GM19438 (cell line): Measurements from ENCODE around the gene PRSS36.
"Not testable (repeated sequence)": the region's sequence is repeated elsewhere in the genome, so short reads cannot be mapped to it uniquely, and the experiment has no call there.

Experiments
- ATAC-seq: cut with Tn5 transposase; IDR thresholded peaks from one replicate; pipeline ENCODE4 v1.9.1; 2021; ENCODE audit warnings: low read depth; ENCODE audit not compliant: unreplicated experiment

The PRSS36 gene

DNA sequence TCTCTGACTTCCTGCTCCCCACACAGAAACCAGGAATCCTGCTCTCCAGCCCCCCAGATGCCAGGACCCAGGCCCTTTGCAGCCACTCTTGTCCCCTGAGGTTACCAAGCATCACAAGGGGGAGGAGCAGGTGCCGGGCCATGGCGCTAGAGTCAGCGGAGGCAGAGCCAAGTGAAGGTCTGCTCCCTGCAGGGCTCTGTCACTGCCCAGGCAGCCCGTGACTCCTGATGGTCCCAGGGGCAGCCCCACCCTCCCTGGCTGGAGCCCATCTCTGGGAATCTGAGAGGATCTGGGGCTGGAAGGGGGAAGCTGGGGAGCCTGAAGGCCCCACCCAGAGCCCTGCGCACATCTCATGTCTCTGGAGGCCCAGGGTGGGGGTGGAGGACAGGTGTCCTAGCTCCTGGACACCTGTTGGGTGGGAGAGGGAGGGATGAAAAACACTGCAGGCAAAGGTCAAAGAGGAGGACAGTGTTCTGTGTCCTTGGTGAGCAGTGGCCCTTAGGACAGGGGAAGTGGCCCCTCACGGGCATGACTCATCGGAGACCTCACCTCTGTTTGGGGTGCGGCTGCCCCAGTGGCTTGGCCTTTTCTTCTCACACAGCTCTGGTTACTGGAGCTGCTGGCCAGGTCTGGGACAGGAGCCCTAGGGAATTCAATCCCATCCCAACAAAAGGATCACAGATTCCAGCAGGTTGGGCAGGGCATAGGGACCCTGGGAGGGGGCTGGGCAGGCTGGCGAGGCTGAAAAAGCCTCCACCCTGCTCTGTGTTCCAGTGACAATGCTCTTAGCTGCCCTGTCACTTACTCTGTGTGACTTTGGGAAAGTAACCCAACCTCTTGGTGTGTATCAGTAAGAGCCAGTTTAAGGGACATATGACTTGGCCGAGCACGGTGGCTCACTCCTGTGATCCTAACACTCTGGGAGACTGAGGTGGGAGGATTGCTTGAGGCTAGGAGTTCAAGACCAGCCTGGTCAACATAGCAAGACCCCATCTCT is at the start of gene PRSS36:
Gene PRSS36, minus strand, starts transcription at position 173 of the 997 bp plus-strand sequence. Its CDS starts 31 bp downstream, at position 142.
- ATAC-seq: no peak

DNA sequence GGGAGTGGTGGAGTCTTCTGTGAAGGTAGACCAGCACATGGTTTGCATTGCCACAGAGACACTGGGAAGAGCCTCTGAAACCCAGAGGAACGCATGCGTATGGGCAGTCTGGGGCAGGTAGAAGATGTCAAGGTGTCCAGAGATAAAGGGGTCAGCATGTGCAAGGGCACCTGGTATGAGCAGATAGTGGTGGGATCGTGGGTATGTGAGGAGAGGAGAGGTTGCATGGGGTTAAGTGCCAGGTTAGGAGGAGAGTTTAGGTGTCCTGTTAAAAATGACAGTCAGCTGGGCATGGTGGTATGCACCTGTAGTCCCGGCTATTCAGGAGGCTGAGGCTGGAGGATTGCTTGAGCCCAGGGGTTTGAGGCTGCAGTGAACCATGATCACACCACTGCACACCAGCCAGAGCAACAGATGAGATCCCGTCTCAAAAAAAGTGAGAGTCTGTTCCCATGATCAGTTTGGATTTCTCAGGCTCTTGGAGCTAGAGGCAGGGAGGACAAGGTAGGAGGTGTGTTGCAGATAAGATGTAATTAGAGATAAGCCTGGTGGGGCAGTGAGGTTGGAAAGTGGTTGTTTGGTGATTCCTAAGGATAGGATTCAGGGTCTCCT is 49.7 kb upstream of the PRSS36 start:
- ATAC-seq: no peak

DNA sequence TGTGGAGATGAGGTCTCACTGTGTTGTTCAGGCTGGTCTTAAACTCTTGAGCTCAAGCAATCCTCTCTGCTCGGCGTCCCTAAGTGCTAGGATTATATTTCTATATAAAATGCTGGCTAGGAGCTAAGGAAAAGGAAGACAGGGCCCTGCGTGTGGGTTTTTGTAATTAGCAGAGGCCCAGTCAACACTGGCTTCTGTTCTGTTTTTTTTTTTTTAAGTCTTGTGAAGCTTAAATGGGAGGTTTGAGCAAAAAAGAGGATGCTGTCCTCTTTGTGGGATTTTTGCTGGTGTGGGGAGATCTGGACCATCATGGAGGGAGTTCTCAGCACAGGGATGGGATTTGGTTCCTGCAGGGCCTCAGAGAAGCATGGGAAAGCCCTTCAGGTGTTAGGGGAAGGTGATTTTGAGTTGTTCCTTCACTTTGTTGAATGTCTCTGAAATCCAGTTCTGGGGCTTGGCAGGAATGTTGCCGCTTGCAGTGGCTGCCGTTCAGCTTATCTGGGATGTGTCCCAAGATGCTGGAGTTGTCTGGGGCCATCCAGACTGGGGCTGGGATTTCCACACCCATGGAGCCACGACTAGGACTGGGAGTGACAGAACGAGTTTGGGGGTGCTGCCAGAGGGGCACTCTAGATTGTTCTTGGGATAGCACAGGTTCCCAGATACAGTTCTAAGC is 48.5 kb upstream of the PRSS36 start:
- ATAC-seq: no peak

DNA sequence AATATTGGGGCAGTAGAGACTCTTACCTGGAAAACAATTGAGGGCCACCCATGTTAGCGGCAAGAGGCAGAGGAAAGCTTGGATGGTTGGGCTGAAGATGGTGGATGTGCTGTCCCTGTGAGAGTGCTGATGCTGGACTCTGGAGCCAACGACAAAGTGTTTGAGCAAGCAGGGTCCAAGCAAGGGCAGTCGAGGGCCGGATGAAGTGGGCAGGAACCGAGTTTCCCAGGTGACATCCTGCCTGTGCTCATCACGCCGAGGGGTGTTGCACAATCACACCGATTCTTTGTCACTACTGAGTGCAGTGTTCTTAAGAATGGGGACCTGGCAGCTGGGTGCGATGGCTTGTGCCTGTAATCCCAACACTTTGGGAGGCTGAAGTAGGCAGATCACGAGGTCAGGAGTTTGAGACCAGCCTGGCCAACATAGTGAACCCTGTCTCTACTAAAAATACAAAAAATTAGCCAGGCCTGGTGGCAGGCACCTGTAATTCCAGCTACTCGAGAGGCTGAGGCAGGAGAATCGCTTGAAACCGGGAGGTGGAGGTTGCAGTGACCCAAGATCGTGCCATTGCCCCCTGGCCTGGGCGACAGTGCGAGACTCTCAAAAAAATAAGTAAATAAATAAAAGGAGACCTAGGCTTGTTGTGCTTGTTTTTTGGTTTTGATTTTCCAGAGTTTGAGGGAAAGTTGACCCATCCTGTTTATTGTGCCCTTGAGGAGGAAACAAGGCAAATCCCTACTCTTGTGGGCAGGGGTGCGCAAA is 46.6 kb upstream of the PRSS36 start:
- no peak for ATAC-seq

DNA sequence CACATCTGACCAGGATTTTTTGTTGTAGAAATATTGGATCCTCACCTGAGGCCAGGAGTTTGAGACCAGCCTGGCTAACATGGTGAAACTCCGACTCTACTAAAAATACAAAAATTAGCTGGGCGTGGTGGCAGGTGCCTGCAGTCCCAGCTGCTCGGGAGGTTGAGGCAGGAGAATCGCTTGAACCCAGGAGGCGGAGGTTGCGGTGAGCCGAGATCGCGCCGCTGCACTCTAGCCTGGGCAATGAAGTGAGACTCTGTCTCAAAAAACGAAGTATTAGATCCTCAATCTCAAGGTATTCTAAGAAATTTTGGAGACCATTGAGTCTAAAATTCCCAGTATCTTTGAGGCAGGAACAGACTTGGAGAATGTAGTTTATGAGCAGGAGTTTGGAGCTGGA is 46.0 kb upstream of the PRSS36 start:
- not testable (repeated sequence) for ATAC-seq

DNA sequence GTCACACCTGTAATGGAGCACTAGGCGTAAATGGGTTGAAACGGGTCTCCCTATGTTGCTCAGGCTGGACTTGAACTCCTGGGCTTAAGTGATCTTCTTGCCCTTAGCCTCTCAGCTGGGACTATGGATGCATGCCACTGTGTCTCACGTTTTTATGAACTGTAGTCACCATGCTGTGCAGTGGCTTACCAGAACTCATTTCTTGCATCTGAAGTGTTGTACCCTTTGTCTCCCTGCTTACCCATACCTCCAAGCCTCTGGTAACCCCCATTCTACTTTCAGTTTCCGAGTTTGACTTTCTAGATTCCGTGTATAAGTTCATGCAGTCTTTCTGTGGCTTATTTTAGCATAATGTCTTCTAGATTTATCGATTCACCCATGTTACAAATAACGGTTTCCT is 45.0 kb upstream of the PRSS36 start:
- ATAC-seq: no peak

DNA sequence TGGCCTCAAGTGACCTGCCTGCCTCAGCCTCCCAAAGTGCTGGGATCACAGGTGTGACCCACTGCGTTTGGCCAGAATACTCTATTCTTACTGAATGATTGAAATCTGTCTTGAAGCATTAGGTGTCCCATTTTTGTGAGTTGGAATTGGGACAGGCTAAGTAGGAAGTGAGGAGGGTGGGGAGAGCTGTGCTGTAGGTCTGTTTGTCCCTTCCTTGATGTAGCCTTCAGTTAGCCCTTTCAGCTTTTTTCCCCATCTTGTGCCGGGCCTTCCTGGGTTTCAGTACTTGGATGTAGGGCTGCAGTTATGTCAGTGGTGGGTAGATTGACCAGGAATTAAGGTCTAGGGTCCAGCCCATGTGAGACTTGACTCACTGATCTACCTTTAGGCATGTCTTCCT is 44.0 kb upstream of the PRSS36 start:
- no peak for ATAC-seq

DNA sequence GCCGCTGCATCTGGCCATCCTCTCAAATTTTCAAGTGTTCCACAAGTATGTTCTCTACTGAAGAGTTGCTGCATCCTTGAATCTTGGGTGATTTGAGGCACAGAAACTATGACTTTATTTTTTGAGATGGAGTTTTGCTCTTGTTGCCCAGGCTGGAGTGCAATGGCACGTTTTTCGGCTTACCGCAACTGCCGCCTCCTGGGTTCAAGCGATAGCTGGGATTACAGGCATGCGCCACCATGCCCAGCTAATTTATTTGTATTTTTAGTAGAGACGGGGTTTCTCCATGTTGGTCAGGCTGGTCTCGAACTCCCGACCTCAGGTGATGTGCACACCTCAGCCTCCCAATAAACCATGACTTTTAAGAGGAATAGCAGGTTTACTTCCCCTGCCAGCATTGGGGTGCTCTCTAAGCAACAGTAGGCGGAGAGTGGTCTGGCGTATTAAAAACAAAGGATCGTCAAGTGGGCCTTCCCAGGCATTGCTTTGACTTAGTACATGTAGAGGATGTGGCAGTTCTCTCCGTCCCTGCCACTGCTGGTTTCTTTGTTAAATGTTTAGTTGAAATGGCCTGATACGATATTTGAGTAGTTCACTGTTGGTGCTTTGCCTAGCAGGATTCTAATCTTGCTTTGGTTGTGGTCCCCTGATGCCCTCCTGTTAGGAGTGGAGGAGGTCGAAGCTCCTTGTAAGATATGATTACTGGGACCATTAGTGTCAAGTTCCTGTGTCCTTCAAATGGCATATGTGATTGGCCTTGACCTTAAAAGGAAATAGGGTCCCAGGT is 43.2 kb upstream of the PRSS36 start:
- no peak for ATAC-seq

DNA sequence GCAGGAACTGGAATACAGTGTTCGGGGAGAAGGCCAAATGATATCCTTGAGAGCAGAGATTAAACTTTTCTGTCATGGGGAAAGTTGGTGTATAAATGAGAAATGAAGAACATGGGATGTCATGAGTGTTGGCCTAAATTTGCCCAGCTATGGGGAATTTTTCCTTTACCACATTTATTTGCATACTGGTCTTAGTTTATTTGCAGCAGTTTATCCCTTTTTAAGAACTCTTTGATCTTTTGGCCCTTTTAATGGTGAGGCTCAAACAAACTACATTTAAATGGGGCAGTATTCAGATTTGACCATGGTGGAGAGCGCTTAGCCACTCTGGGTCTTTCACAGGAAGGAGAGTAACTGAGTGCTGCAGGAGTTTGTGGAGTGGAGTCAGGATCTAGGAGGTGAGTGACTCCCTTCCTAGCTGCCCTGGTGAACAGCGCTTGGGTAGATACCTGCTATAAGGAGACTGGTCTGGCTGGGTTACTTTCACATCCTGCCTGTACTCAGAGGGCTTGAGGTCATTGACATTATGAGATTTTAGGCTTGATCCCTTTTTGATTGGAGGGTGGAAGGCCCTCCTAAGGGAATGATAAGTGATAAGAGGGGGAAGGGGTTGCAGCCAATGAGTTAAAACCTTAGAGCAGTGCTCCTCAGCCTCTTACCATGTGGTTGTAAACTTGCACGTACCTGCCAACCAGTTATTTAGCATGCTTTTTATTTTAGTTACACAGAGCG is 42.0 kb upstream of the PRSS36 start:
- ATAC-seq: no peak

DNA sequence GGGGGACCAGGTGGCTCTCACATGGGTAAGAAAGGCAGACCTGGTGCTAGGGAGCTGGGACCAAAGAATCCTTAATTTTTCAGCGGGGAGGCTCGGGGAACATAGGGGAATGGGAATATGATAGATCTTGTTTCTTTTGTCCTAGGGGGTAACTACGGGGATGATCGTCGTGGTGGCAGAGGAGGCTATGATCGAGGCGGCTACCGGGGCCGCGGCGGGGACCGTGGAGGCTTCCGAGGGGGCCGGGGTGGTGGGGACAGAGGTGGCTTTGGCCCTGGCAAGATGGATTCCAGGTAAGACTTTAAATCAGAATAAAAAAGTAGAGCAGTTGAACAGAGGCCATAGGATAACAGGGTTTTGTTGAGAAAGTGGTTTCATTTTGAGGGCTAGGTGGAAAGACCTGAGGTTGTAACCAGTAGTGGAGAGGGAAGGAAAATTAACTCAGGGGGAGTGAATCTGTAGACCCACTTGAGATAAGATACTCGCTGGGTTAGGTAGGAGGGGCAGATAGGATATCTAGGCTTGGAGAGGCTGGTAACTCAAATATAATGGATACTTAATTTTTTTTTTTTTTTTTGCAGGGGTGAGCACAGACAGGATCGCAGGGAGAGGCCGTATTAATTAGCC is 41.1 kb upstream of the PRSS36 start:
- no peak for ATAC-seq

DNA sequence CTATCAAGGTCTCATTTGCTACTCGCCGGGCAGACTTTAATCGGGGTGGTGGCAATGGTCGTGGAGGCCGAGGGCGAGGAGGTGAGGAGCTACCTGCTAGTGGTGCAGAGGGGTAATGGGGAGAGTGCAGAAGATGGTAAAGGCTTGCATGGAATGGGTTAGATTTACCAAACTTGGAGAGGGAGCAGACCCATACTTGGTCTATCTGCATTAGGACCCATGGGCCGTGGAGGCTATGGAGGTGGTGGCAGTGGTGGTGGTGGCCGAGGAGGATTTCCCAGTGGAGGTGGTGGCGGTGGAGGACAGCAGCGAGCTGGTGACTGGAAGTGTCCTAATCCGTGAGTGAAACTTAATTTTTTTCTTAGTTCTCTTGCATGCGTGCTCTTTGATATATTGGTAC is 40.2 kb upstream of the PRSS36 start:
- no peak for ATAC-seq

DNA sequence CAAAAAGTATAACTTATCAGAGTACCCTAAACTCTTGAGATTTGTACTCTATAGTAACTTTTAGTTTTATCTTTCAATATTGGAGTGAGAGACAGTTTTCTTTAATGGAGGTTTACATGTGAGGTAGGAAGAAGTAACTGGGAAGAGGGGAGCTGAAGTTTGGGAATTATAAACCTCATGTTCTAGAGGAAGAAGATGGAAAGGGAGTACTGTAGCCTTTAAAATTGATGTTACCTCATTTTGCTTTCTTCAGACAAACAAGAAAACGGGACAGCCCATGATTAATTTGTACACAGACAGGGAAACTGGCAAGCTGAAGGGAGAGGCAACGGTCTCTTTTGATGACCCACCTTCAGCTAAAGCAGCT is 39.5 kb upstream of the PRSS36 start:
- ATAC-seq: no peak

DNA sequence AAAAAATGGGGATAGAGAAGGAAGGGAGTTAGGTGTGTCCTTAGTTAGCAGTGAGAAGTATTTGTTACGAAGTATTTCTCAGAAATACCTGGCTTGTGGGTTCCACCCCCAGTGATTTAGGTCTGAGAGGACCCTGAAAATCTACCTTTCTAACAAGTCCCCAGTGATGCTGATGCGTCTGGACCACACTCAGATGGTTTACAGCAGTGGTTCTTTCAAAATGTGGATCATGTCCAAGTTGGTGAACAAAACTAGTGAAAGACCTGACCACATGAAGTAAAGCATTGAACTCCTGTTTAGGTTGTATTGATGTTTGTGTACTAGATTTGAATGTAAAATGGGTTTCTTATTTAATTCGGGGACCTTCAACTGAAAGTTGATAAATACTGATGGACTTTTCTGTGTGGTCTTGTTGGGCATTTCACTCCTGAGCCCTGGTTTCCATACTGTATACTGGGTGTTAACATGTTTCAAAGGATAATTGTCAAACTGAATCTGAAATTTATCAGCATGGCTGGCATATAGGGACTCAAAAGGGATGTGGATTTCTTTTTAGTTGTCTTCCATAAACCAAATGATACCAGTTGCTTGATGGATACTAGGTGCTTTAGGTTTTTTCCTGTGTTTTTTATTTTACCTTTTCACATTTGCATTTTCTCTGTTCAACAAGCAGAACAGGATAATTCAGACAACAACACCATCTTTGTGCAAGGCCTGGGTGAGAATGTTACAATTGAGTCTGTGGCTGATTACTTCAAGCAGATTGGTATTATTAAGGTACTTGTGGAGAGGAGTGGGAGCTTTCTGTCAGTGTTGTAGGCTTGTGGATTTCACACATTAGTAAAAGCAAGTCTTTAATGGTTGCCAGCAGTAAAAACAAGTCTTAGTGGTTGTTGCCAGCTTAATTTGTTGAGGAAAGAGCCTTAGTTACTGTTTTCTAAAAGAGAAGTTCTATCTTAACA is 38.9 kb upstream of the PRSS36 start:
- no peak for ATAC-seq

DNA sequence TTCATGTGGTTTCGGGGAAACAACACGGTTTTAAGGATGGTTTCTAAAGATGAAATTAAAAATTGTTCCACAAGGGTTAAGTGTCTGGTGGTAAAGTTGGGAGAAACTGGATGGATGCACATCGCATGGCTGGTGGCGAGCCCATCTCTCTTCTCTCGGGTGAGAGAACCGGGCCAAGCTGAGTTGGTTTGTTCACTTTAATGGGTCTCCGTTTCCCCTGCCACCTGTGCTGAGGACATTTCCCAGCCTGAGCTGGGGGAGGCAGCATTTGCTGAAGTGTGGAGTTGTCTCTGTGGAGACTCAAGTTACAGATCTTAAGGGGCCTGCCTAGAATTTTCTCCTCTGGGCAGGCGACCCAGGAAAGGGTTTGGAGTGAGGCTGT is 37.9 kb upstream of the PRSS36 start:
- no peak for ATAC-seq

DNA sequence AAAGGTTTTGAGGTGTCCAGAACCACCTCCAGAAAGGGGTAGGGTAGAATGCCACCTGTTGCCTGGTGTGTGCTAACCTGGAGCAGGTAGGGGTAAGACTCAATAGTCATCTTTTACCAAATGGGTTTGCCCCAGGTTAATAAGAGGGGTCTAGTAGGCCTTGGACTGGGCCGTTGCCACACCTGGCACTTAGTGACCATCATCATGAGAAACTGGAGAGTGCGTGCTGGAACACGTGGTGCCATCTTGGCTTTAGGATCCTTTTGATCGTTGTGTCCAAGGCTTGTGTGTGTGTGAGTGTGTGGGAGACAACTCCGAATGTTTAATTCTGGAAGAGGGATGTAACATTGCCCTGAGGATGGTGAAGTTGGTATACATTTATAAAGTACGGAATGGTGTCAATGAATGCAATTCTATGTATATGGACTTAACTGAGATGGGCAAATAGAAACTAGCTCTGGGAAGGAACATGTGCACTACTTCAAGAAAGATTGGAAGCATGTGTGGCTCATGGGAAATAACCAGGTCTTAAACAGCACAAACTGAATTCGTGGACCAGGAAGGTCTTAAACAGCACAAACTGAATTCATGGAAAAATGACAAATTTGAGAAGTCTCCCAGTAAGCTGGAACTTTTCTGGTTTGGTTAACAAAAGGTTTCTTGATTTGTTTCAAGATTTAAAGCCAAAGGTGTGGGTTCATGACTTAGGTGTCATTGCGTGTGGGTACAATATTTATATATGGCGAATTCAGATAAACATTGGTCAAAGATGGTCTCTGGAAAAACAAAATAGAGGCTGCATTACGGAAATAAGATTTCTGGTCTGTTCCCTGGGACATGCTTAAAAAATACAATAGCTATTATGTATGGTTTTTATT is 37.3 kb upstream of the PRSS36 start:
- ATAC-seq: no peak

DNA sequence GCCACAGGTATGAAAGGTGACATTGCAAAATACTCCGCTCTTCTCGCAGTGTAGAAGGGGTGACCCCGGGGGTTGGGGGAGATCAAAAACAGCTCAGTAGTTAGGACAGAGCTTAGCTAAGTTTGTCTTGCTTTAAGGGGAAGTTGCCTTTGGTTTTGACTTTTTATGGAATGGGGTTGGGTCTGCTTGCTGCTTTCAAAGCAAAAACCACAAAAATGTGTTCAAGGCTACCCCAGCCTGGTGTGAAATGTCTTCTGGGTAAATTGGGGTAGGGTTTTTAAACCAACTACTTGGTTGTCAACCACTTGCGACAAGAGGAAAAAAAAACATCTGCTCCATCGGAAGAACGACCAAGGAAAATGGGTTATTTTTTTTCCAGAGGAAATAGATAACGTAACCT is 36.3 kb upstream of the PRSS36 start:
- ATAC-seq: no peak

DNA sequence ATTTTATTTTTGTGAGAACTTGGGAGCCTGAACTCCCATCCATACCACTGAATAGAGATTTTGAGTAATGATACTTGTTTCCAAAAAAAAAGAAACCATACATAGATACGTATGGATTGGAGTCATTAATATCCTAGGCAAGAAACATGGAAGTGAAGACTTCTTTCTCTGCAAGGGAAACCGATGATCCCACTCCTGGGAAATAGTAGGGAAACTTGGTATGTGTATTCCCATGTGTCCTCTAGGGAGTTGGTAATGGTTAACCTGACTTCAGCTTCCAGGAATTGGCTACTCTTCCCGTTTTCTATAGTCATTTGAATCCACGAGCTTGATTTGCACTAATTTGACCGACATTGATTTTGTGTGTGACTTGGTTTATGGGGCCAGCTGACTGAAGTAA is 35.5 kb upstream of the PRSS36 start:
- ATAC-seq: no peak
